HG03175 (cell line): ENCODE results near the gene FMNL2.
"Not testable (repeated sequence)": the region's sequence is repeated elsewhere in the genome, so short reads cannot be mapped to it uniquely, and the experiment has no call there.

Source experiments
- ATAC-seq: cut with Tn5 transposase; IDR thresholded peaks from one replicate; pipeline ENCODE4 v1.9.1; 2021; ENCODE audit warnings: mild to moderate bottlenecking, moderate library complexity; ENCODE audit not compliant: unreplicated experiment

Gene FMNL2

DNA sequence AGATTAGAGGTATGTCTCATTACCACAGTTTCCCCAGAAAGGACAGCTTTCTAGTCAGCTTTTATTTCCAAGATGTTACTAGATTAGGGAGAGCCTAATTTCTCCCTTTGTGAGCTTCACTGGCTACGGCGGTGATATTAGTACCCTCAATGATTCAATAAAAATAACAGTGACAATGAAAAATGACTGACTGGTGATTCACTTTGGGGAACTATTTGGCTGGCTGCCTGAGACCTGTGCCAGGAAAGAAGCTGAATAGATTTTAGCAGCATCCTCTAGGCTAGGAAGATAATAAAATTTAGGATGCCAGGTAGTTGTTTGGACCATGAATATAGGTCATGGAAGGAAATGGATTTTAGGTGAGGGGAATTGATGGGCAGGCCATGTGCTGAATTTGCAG is 178.7 kb downstream of the FMNL2 start:
- no peak for ATAC-seq

DNA sequence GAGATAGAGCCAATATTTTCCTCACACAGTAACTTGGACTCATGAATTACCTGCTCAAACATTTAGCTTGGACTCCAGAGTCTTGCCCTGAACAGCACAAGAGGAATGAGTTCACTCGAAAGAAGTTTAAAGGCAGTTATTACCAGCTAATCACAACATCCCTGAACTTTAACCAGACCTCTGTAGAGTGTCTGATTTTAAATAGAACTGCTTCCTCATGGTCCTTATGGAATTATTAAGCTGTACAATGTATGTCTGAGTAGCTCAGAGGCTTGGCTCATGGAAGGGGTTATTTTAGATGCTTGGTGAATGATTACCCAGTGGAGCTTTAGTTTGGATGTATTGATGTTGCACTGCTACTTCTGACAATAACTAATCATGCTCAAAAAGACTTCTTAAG is 183.1 kb downstream of the FMNL2 start:
- ATAC-seq: no peak

GRCh38 chr2:152518641-152519580 is 183.9 kb downstream of the FMNL2 start:
- ATAC-seq: no peak

DNA sequence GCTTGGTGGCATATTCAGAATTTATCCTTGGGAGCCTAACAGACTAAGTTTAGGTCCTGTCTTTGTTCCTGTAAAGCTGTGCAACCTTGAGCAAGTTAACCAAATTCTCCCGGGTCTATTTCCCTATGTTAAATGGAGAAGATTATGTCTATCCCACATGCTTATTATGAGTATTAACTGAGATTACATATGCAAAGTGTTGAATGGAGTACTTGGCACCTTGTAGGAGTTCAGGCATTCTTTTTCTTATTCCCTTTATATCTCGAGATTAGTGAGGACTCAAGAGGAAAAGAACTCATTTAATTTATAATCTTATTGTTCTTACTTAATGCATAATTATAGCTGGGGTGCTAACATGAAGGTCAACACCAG is 184.6 kb downstream of the FMNL2 start:
- ATAC-seq: no peak

DNA sequence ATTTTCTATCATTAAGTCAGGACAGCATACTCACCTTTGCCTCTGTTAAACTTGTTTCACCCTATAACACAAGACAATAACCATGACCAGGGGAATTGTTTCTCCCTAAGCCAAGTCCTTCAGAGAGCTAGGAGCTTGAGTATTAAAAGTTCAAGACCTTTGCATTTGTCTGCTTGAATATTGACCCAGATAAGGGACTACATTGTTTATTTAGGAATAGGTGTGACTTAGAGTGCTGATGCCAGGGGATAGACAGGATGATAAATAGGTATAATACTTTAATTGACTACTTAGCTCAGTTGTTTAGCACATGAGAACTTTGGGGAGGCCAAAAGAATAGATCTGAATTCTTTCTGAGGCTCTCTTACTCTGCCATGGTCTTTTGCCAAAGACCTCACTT is 185.8 kb downstream of the FMNL2 start:
- ATAC-seq: no peak

DNA sequence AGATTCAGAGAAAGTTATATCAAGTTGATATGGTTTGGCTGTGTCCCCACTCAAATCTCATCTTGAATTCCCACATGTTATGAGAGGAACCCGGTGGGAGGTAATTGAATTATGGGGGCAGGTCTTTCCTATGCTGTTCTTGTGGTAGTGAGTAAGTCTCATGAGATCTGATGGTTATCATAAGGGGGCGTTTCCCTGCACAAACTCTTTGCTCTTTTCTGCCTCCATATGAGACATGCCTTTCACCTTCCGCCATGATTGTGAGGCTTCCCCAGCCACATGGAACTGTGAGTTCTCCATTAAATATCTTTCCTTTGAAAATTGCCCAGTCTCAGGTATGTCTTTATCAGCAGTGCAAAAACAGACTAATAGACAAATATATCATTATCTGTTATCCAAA is 187.5 kb downstream of the FMNL2 start:
- ATAC-seq: not testable (repeated sequence)

GRCh38 chr2:152523091-152523490 is 188.1 kb downstream of the FMNL2 start:
- no peak for ATAC-seq

GRCh38 chr2:152525277-152525838 is 190.4 kb downstream of the FMNL2 start:
- ATAC-seq: no peak

DNA sequence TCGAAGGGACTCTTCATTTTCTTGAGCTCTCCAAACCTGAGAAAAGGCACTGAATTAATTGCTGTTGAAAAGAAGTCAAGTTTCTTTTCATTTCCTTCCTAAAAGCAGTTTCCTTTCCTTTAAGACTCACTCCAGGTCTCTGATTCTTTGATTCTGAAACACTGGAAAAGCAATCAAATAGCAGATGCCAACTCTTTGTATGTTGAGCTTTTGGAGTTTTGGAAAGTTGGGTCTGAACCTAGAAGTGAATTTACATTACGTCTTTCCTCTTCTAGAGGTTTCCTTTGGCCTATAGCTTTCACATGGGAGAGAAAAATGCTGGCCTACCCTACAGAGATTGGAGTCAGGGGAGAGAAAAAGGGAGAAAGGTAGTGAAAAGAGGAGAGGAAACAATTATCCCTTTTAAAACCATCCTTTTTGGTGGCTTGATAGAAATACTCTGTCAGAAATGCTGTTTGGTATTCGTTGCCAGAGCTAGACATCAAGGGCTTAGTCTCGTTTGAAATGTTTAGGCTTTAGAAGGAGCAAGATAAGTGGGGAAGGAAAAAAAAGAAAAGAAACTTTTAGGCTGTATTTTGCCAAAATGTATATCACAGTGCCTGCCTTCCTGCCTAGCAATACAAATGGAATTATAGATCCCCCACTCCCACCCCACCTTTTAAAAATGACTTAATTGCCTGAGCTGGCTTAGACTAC is 194.6 kb downstream of the FMNL2 start:
- no peak for ATAC-seq

DNA sequence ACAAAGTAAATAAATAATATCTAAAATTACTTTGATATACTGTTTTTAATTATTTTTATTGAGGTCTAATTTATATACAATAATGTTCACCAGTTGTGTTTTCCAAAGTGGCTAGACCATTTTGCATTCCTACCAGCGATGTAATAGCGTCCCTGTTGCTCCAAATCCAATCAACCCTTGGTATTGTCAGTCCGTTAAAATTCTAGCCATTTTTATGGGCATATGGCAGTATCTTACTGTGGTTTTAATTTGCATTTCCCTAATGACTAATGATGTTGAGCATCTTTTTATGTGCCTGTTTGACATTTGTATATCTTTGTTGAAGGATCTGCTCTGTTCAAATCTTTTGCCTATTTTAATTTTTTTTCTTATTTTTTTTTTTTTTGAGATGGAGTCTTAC is 197.3 kb downstream of the FMNL2 start:
- ATAC-seq: no peak

GRCh38 chr2:152534460-152535135 is 199.6 kb downstream of the FMNL2 start:
- ATAC-seq: no peak

GRCh38 chr2:152537081-152537651 is 202.2 kb downstream of the FMNL2 start:
- no peak for ATAC-seq

GRCh38 chr2:152539424-152539823 is 204.4 kb downstream of the FMNL2 start:
- ATAC-seq: no peak

GRCh38 chr2:152541712-152542111 is 206.7 kb downstream of the FMNL2 start:
- no peak for ATAC-seq

DNA sequence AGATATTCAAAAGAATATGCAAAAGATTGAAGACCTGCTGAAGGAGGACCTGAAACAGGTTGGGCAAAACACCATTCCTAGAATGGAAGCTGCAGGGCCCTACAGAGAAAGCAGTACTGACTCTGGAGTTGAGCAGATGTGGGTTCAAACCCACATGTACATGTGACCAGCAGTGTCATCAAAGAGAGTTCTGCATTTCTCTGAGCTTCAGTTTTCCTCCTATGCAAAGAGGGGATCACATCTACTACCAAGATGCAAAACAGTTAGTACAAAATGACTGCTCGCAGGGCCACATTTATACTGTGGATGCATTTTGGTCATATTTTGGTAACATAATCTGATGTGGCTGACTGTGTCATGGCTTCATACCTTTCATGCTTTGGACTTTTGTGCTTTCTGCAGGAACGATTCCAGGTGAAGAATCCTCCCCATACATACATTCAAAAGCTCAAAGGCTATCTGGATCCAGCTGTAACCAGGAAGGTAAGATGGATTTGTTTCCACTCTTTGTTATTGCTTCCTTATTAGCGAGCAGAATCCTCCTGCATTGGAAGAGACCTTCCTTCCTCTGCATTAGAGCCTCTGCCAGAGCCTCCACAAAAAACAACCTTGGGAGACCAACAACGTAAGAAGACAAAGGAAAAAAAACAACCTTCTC is 207.5 kb downstream of the FMNL2 start:
- ATAC-seq: no peak

- no peak for ATAC-seq
Measured at GRCh38 chr2:152542995-152543481, 208.1 kb downstream of the FMNL2 start.

DNA sequence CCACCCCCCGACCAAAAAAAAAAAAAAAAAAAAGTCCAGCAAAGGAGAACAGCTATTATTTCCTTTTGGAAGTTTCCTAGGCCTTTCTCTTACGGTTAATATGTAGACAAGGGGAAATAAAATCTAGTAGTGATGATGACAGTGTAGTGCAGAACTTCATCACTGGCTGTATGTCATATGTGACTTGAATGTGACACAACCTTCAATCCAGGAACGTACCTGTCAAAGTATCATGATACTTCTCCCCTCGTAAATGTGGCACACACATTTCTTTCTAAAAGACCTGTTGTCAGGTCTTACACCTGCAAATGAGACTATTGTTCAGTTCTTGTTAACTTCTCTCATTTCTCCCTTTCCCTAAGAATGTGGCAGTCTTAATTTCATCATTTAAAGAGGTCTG is 208.7 kb downstream of the FMNL2 start:
- ATAC-seq: no peak

DNA sequence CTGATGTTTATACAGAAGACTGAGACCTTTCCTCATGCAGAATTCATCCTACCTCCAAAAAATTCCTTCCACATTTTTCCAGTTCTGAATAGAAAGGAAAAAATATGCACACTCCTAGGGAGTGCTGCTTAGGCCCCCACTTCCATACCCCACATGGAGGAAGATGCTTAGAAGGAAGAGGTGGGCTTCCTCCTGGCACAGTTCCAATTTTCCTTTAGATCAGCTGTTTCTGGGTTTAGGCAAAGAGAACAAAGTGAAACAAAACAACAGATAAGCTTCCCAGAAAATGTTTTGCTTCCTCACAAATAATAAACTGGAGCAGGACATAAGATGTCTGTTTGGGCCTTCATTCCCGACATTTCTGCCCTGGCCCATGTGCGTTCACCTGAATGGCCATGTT is 209.7 kb downstream of the FMNL2 start:
- ATAC-seq: no peak

GRCh38 chr2:152546230-152546837 is 211.4 kb downstream of the FMNL2 start:
- no peak for ATAC-seq
